ENCODE data around the gene KY. TPM values are rescaled to one million over a fixed set of nuclear protein-coding genes. Genes with fewer than 3 reads are reported as not detected.

Gene KY
- total RNA-seq, 1 experiment from 2014 or later = not detected

DNA sequence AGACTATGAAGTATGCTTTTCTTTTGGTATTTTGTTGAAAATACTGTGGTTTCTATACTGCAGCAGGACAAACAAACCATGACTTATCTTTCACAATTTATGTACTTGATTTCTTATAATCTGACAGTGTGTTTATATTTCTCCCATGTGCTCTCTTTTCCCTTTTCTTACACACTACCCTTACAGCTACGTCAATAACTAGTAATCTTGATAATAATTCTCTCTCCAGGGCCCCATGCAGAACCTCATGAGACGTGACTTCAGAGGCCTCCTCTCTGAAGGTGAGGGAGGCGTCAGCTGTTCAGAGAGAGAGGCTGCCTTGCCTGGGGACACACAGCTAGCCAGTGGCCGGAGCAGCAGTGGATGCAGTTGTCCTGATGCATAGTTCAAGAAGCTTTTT lies 35.9 kb downstream of the KY start:
- DNase-seq (ENCODE audit: low read depth, low spot score) (no peak), ATAC-seq (no peak)
- intact Hi-C loops (cut with micrococcal nuclease; ENCODE audit: unreplicated experiment) = no loop called here
- BruUV-seq (replicated peaks) = no TSS peak
- H3K4me1 ChIP-seq (ENCODE audit: control insufficient read depth, insufficient read depth, low read length) = no peaks in the 10 kb centered on the region
- H3K9me3 ChIP-seq (ENCODE audit: control insufficient read depth, insufficient read depth, low read depth, low read length) = no peaks in the 10 kb centered on the region
- no peak for TF ChIP-seq POLR2AphosphoS5 (IDR thresholded peaks at IDR 0.05; ENCODE audit: low read depth, low read length)
- no peak for TF ChIP-seq SIN3A (IDR thresholded peaks at IDR 0.05; ENCODE audit: borderline replicate concordance, insufficient read depth, low read depth, low read length)
- TF ChIP-seq TCF7L2 (IDR thresholded peaks at IDR 0.05; ENCODE audit: low read depth, low read length) = no peak
- TF ChIP-seq, protein P1, sequence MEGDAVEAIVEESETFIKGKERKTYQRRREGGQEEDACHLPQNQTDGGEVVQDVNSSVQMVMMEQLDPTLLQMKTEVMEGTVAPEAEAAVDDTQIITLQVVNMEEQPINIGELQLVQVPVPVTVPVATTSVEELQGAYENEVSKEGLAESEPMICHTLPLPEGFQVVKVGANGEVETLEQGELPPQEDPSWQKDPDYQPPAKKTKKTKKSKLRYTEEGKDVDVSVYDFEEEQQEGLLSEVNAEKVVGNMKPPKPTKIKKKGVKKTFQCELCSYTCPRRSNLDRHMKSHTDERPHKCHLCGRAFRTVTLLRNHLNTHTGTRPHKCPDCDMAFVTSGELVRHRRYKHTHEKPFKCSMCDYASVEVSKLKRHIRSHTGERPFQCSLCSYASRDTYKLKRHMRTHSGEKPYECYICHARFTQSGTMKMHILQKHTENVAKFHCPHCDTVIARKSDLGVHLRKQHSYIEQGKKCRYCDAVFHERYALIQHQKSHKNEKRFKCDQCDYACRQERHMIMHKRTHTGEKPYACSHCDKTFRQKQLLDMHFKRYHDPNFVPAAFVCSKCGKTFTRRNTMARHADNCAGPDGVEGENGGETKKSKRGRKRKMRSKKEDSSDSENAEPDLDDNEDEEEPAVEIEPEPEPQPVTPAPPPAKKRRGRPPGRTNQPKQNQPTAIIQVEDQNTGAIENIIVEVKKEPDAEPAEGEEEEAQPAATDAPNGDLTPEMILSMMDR (IDR thresholded peaks at IDR 0.05) = no peak
- TF ChIP-seq, protein P2, sequence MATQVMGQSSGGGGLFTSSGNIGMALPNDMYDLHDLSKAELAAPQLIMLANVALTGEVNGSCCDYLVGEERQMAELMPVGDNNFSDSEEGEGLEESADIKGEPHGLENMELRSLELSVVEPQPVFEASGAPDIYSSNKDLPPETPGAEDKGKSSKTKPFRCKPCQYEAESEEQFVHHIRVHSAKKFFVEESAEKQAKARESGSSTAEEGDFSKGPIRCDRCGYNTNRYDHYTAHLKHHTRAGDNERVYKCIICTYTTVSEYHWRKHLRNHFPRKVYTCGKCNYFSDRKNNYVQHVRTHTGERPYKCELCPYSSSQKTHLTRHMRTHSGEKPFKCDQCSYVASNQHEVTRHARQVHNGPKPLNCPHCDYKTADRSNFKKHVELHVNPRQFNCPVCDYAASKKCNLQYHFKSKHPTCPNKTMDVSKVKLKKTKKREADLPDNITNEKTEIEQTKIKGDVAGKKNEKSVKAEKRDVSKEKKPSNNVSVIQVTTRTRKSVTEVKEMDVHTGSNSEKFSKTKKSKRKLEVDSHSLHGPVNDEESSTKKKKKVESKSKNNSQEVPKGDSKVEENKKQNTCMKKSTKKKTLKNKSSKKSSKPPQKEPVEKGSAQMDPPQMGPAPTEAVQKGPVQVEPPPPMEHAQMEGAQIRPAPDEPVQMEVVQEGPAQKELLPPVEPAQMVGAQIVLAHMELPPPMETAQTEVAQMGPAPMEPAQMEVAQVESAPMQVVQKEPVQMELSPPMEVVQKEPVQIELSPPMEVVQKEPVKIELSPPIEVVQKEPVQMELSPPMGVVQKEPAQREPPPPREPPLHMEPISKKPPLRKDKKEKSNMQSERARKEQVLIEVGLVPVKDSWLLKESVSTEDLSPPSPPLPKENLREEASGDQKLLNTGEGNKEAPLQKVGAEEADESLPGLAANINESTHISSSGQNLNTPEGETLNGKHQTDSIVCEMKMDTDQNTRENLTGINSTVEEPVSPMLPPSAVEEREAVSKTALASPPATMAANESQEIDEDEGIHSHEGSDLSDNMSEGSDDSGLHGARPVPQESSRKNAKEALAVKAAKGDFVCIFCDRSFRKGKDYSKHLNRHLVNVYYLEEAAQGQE (IDR thresholded peaks at IDR 0.05; ENCODE audit: insufficient read depth in 1 of 2, low read depth in 2 of 2, low read length in 1 of 2) = no peak
- CTCF ChIA-PET = interaction anchor here (0.6 kb wide), 1 partner anchor 9 kb away, joined by 14 read pairs; no protein-coding TSS in a partner anchor
- no peaks in the 10 kb centered on the region for H3K27me3 ChIP-seq (ENCODE audit: control insufficient read depth, insufficient read depth, low read length)
- POLR2A ChIA-PET = no interaction called here
- in situ Hi-C loops (cut with HindIII; ENCODE audit: low pct_unique_long_range_greater_than_20kb, low sequenced_read_pairs) = no loop called here
- no peaks in the 10 kb centered on the region for H3K36me3 ChIP-seq (ENCODE audit: control insufficient read depth, insufficient read depth, low read length)
- H3K4me3 ChIP-seq (ENCODE audit: low read depth in 2 of 2, low read length in 2 of 2) = no peak overlapping the region
- no peak overlapping the region for H3K27ac ChIP-seq (ENCODE audit: low read length)

DNA sequence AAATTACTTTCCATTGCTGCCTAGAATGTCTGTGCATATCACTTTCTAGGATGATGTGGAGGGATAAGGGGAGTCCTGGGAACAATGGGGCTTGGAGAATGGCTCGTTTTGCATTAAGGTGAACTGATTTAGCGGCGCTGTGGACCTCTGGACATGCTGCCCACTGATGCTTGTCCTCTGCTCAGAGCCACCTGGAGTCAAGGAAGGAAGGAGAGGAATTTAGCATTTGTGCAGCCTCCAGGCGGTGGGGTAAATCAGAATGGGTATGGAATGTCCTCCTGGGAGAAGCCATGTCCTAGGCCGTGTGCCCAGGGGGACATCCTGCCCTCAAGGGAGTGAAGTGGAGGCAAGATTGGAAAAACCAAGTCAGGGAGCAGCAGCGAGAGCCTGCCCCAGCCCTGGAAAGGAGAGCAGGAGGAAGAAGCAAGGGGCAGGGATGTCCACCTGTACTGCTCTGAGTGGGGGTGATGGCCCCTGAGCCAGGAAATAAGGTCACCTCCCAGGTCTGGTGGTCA lies 37.8 kb downstream of the KY start:
- POLR2A ChIA-PET = no interaction called here
- intact Hi-C loops (cut with micrococcal nuclease; ENCODE audit: unreplicated experiment) (no loop called here), in situ Hi-C loops (cut with HindIII; ENCODE audit: low pct_unique_long_range_greater_than_20kb, low sequenced_read_pairs) (no loop called here)
- H3K27ac ChIP-seq (ENCODE audit: low read length) = no peak overlapping the region
- no peaks in the 10 kb centered on the region for H3K9me3 ChIP-seq (ENCODE audit: control insufficient read depth, insufficient read depth, low read depth, low read length)
- CTCF ChIA-PET = no interaction called here
- H3K36me3 ChIP-seq (ENCODE audit: control insufficient read depth, insufficient read depth, low read length) = no peaks in the 10 kb centered on the region
- BruUV-seq (replicated peaks) = no TSS peak
- no peaks in the 10 kb centered on the region; the same call in 1 of the 2 replicates for H3K27me3 ChIP-seq (ENCODE audit: control insufficient read depth, insufficient read depth, low read length)
- DNase-seq (ENCODE audit: low read depth, low spot score) (no peak), ATAC-seq (no peak)
- H3K4me1 ChIP-seq (ENCODE audit: control insufficient read depth, insufficient read depth, low read length) = no peaks in the 10 kb centered on the region
- TF ChIP-seq POLR2AphosphoS5 (IDR thresholded peaks at IDR 0.05; ENCODE audit: low read depth, low read length) (no peak), TCF7L2 (IDR thresholded peaks at IDR 0.05; ENCODE audit: low read depth, low read length) (no peak), SIN3A (IDR thresholded peaks at IDR 0.05; ENCODE audit: borderline replicate concordance, insufficient read depth, low read depth, low read length) (no peak)
- TF ChIP-seq, protein P2 (IDR thresholded peaks at IDR 0.05; ENCODE audit: insufficient read depth in 1 of 2, low read depth in 2 of 2, low read length in 1 of 2) = no peak
- TF ChIP-seq, protein P1 (IDR thresholded peaks at IDR 0.05) = no peak
- H3K4me3 ChIP-seq (ENCODE audit: low read depth in 2 of 2, low read length in 2 of 2) = no peak overlapping the region

Measured in Panc1 (cell line).